Adrenal gland (tissue), 12 donors: ENCODE data around the gene TEX13D. TPM values are rescaled to one million over a fixed set of nuclear protein-coding genes. Genes with fewer than 3 reads are reported as not detected.

ENCODE experiments used
- DNase-seq, 7 donors: peaks; one replicate each; pipeline ENCODE4 v3.0.0-alpha.2; 2019 to 2020
- H3K27ac ChIP-seq, 5 donors: fragments of 200-600 bp; sonication (generic) in 4 of 5; 1 replicate in 3 of 5; 2 replicates in 2 of 5; pipeline versions ENCODE4 v1.5.1 to v1.8.0; 2016 to 2020; ENCODE audit warnings: mild to moderate bottlenecking in 1 of 5
- H3K27me3 ChIP-seq: fragments of 200-600 bp; 2 replicates; pipeline ENCODE4 v1.8.0; 2021
- H3K36me3 ChIP-seq, 2 donors: fragments of 200-600 bp; replicated peaks in 1 of 2; 1 replicate in 1 of 2; 2 replicates in 1 of 2; pipeline versions ENCODE4 v1.5.1 to v1.8.0; 2018 to 2022
- H3K4me1 ChIP-seq, 2 donors: fragments of 200-600 bp; replicated peaks in 1 of 2; 1 replicate in 1 of 2; 2 replicates in 1 of 2; pipeline versions ENCODE4 v1.5.1 to v1.8.0; 2018 to 2021
- H3K4me3 ChIP-seq, 4 donors: fragments of 200-600 bp; sonication (generic) in 3 of 4; one replicate each; pipeline ENCODE4 v1.5.1; 2016 to 2018
- H3K9me3 ChIP-seq, 3 donors: fragments of 200-600 bp; sonication (generic) in 1 of 3; replicated peaks in 1 of 3; 1 replicate in 2 of 3; 2 replicates in 1 of 3; pipeline versions ENCODE4 v1.5.1 to v1.8.0; 2016 to 2021
- POLR2A ChIP-seq, 2 donors: fragments of 450-650 bp; IDR thresholded peaks; one replicate each; pipeline ENCODE4 v1.6.1; 2017; ENCODE audit warnings: antibody characterized with exemption in 2 of 2, mild to moderate bottlenecking in 2 of 2, moderate library complexity in 1 of 2
- WGBS, 4 donors: extraction: QIAGEN DNeasy Blood & Tissue Kit in 2 of 4; methylation state at CpG; one replicate each; pipeline versions ENCODE4 v1.1.5 to v1.1.7; 2013 to 2017; 5-methylcytosine and 5-hydroxymethylcytosine counted together
- intact Hi-C, 2 donors: fragments of 100-400 bp; cut with DNase I; formaldehyde crosslinking; loops; one replicate each; pipeline versions ENCODE4 v1.14.1 to v1.15.0; 2022 to 2023
- polyA plus RNA-seq, 3 donors: library from polyadenylated mRNA; stranded (reverse); fragments of 200-250 nt in 2 of 3; fragments of 350-450 nt in 1 of 3; fragmentation: Illumina TruSeq in 1 of 3; extraction: RNeasy Lipid Tissue Mini Kit (QIAGEN cat#74804) in 1 of 3; gene quantifications; one replicate each; pipeline ENCODE4 v1.2.3, GENCODE V29; 2013 to 2014
- total RNA-seq, 9 donors: library from RNA; depleted of rRNA in 4 of 9; stranded (reverse); fragments of >200 nt in 4 of 9; fragments of 120-200 nt in 1 of 9; fragmentation: NEBNext Ultra II Directional in 1 of 9; extraction: Animal tissue kit (Norgen Biotek cat#: 25700) in 1 of 9; gene quantifications; one replicate each; pipeline versions ENCODE4 v1.1.0 to v1.2.4, GENCODE V29; 2013 to 2023
- TF ChIP-seq, protein P1 (sequence below), 6 experiments: fragments of 450-650 bp in 4 of 6; fragments of 200-600 bp in 2 of 6; sonication (generic) in 1 of 6; IDR thresholded peaks; 1 replicate in 5 of 6; 2 replicates in 1 of 6; pipeline versions ENCODE4 v1.5.1 to v1.8.0; 2016 to 2021; ENCODE audit warnings: antibody characterized with exemption in 6 of 6, mild to moderate bottlenecking in 2 of 6, moderate library complexity in 1 of 6
- donor health status: healthy with polysubstance abuse.
- donor health status: Bipolar disorder and iron deficiency.
- donor health status: DM: yes; HTN: yes; CAD: no.
- donor health status: DM: no; HTN: no; CAD: no.
- donor health status: DM: no; HTN: no; CAD: no.
- donor health status: DM: yes; HTN: yes; CAD: no.

The TEX13D gene
- total and polyA plus RNA-seq, 12 donors: not detected

DNA sequence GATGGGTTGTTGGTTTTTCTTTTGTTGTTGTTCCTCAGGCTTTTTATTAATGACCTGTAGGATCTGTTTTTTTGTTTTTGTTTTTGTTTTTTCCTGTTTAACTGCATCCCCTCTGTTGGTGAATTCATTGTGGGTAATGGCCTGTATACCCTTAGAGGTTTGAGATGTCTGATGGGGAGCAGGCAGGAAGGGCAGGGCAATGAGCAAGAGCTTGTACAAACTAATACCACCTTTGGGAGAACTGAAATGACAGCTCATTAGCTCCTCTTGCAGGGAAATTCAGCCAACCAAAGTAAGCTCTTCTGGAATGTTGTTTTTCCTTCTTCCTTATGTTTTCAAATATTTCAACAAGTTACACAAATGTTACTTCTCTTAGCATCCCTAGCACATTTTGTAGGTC, 37.3 kb downstream of the TEX13D start:
- TF ChIP-seq, protein P1, sequence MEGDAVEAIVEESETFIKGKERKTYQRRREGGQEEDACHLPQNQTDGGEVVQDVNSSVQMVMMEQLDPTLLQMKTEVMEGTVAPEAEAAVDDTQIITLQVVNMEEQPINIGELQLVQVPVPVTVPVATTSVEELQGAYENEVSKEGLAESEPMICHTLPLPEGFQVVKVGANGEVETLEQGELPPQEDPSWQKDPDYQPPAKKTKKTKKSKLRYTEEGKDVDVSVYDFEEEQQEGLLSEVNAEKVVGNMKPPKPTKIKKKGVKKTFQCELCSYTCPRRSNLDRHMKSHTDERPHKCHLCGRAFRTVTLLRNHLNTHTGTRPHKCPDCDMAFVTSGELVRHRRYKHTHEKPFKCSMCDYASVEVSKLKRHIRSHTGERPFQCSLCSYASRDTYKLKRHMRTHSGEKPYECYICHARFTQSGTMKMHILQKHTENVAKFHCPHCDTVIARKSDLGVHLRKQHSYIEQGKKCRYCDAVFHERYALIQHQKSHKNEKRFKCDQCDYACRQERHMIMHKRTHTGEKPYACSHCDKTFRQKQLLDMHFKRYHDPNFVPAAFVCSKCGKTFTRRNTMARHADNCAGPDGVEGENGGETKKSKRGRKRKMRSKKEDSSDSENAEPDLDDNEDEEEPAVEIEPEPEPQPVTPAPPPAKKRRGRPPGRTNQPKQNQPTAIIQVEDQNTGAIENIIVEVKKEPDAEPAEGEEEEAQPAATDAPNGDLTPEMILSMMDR (IDR thresholded peaks at IDR 0.05): no peak
- TF ChIP-seq POLR2A (IDR thresholded peaks at IDR 0.05): no peak
- H3K4me3 ChIP-seq: no peak overlapping the region

DNA sequence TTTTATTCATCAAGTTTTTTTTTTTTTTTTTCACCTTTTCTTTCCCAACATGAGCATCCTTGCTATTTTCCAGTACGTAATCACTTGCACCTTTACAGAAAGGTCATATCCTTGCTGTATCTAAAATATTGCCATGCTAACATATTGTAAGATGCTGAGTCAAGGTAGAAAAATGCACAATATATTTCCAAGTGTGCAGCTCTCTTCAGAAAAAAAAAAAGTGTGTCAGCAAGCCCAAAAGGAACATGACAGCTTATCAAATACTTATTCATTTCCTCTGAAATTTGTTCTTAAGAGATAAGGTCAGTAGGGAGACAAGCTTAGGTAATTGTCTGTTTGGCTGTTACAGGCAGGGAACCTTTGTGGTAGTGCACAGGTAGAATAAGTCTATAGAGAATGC, 40.9 kb downstream of the TEX13D start:
- DNase-seq: no peak
- no peak overlapping the region for H3K27ac ChIP-seq
- H3K36me3 ChIP-seq: no peaks in the 10 kb centered on the region
- WGBS, 4 donors: 51 to 75% (median 58%) methylated on average over 1 of the region's 1 CpG
- no peaks in the 10 kb centered on the region for H3K4me1 ChIP-seq
- H3K9me3 ChIP-seq: no peaks in the 10 kb centered on the region
- intact Hi-C loops: no loop called here
- H3K27me3 ChIP-seq: peaks cover 8% of the 10 kb centered on the region
- no peak for TF ChIP-seq POLR2A (IDR thresholded peaks at IDR 0.05)
- TF ChIP-seq, protein P1 (IDR thresholded peaks at IDR 0.05): no peak
- no peak overlapping the region for H3K4me3 ChIP-seq

More for the DNA sequence above, 37.3 kb downstream of the TEX13D start:
- H3K4me1 ChIP-seq: no peaks in the 10 kb centered on the region
- intact Hi-C loops: no loop called here
- no peak for DNase-seq
- H3K9me3 ChIP-seq: no peaks in the 10 kb centered on the region
- no peaks in the 10 kb centered on the region for H3K36me3 ChIP-seq
- no peak overlapping the region for H3K27ac ChIP-seq
- peaks cover 8% of the 10 kb centered on the region for H3K27me3 ChIP-seq

DNA sequence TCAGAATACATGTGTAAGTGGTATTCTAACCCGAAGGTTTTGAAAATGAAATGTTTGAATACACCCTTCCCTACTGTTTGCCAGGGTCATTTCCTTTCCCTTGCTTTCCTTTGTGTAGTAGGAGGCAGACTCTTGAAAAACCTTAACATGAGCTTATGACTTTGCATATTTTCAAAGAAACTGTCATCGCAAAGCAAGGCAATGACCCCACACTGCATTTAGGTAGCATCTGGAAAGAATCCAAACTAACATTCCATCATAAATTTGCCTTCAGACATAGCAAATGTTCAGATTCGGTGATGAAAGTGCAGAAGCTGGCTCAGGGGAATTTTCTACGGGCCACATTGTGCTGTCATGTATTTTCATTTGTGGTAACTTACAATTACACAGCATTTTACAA, 46.2 kb downstream of the TEX13D start:
- WGBS, 4 donors: 46 to 70% (median 51%) methylated on average over 3 to 4 of the region's 4 CpGs
- Histone ChIP-seq H3K27me3 (peaks cover 6% of the 10 kb centered on the region), H3K4me3 (no peak overlapping the region), H3K9me3 (no peaks in the 10 kb centered on the region), H3K27ac (no peak overlapping the region), H3K4me1 (no peaks in the 10 kb centered on the region), H3K36me3 (no peaks in the 10 kb centered on the region)
- DNase-seq: no peak
- intact Hi-C loops: no loop called here
- TF ChIP-seq, protein P1 (IDR thresholded peaks at IDR 0.05): no peak
- TF ChIP-seq POLR2A (IDR thresholded peaks at IDR 0.05): no peak

DNA sequence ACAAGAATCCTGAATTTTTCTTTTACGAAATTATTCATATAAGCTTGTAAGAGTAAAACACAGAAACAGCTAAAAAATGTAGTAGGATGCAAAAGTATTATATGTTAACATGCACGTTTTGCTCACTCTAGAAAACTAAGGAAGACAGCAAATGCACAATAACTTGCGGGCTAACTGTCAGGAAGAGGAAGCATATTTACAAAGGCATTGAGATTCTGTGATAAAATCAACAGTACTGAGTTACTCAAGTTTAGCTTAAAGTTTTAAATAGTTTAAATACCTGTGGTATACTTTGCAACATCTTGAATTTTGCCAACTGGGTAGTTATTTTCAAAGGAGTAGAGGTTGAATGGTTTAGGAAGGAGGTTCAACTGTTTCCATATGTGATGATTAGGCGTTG, 50.9 kb downstream of the TEX13D start:
- Histone ChIP-seq H3K27me3 (peaks cover 11% of the 10 kb centered on the region), H3K4me3 (no peak overlapping the region), H3K36me3 (no peaks in the 10 kb centered on the region), H3K4me1 (no peaks in the 10 kb centered on the region), H3K9me3 (no peaks in the 10 kb centered on the region), H3K27ac (no peak overlapping the region)
- WGBS, 4 donors: 63 to 73% (median 69%) methylated on average over 4 of the region's 4 CpGs
- TF ChIP-seq, protein P1 (IDR thresholded peaks at IDR 0.05): no peak
- TF ChIP-seq POLR2A (IDR thresholded peaks at IDR 0.05): no peak
- DNase-seq: no peak
- intact Hi-C loops: no loop called here
